GM21367 (cell line): ENCODE data around the gene POLD2.
"Not testable (repeated sequence)": the region's sequence is repeated elsewhere in the genome, so short reads cannot be mapped to it uniquely, and the experiment has no call there.

Experiments used
- ATAC-seq: cut with Tn5 transposase; IDR thresholded peaks from one replicate; pipeline ENCODE4 v1.9.1; 2021; ENCODE audit not compliant: unreplicated experiment

POLD2 gene

GRCh38 chr7:44123190-44124003, at the start of gene POLD2:
Gene POLD2, minus strand, starts transcription at chr7:44123548. Its CDS starts 1,495 bp downstream, at chr7:44122053.
- peak; percentile 98 for ATAC-seq

DNA sequence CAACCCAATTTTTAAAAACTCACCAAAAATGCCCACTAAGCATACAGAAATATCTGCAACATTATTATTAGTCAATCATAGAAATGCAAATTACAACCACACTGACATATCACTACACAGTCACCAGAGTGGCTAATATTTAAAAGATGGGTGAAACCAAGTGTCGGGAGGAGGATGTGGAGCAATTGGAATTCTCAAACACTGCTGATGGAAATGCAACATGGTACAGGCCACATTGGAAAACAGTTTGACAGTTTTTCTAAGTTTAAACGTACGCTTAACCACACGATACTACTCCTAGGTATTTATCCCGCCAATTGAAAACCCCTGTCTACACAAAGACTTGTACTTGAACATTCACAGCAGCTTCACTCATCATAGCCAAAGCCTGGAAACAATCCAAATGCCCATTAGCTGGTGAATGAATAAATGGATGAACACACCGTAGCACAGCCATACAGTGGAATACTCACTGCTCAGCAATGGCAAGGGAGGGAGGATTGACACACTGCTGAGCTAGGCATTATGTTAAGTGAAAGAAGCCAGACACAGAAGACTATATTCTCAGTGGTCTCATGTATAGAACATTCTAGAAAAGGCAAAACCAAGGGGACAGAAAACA, 49.6 kb upstream of the POLD2 start:
- no peak for ATAC-seq

GRCh38 chr7:44172352-44172751, 49.0 kb upstream of the POLD2 start:
- no peak for ATAC-seq

DNA sequence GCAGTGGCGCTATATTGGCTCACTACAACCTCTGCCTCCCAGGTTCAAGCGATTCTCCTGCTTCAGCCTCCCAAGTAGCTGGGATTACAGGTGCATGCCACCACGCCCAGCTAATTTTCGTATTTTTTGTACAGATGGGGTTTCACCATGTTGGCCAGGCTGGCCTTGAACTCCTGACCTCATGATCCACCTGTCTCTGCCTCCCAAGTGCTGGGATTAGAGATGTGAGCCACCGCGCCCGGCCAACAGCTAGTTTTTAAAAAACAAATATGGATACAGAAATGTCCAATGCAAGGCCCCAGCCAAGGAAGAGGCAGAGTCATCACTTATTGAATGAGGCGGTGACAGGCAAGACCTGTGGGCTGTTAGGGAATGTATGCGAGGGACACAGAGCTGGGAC, 48.6 kb upstream of the POLD2 start:
- ATAC-seq = not testable (repeated sequence)

DNA sequence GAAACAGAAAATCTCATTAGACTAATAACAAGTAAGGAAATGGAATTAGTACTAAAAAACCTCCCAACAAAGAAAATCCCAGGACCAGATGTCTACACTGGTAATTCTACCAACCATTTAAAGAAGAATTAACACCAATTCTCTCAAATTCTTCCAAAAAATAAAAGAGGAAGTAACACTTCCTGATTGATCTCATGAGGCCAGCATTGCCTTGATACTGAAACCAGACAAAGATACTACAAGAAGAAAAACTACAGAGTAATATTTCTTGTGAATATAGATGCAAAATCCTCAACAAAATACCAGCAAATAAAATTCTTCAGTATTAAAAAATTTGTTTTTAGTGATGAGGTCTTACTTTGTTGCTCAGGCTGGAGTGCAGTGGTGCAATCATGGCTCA, 44.6 kb upstream of the POLD2 start:
- ATAC-seq = no peak

GRCh38 chr7:44163591-44163990, 40.2 kb upstream of the POLD2 start:
- no peak for ATAC-seq

DNA sequence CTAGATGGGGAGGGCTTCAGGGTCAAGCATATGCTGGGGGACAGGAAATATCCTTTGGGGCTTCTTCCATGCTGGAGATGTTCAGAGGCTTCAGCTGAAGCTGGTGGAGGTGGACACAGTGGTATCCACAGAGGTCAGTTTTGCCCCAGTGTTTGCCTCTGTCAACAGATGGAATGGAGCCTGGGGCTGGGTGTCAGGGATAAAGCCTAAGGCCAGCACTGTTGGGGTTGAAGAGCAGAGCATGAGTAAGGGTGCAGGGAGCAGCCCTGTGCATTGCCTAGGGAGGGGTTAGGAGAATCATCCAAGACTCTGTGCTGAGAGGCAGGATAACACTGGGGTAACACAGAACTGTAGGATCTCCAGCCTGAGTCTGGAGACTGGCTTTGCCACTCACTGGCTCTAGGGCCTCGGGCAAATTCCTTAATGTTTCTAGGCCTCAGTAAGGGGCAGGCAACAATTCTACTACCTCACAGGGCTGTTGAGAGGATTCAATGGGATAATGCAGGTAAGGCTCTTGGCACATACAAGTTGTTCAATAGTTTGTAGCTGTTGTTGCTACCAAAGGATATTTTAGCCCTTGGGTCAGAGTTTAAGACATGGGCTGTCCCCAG, 39.5 kb upstream of the POLD2 start:
- no peak for ATAC-seq

DNA sequence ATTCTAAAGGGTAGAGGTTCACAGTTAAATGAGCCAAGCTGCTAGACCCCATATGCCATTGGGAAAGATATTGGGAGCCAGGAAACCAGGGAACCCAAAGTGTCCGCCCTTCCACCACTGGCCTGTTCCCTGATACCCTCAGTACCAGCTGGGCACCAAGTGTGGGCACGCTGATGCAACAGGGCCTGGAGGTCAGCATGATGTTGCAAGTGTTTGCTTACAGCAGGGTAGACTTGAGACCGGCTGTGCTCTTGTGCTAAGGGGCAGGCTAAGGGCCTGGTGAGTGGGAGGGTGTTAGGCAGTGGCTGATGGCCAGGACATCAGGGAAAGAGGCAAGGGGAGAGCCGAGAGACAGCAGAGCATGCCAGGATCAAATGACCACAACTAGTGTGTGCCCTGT, 38.8 kb upstream of the POLD2 start:
- ATAC-seq = no peak

DNA sequence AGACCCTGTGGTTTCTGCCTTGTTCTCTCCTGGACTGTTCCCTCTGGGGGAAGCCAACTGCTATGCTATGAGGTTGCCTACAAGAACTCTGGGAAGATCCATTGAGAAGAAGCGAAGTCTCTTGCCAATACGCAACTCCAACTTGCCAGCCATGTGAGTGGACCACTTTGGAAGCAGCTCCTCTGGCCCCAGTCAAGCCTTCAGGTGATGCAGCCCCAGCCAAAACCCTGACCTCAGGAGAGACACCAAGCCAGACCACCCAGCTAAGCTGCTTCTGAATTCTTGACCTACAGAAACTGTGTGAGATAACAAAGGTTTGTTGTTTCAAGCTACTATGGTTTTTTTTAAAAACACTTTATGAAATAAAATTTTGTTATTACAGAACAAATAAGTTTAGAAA, 38.0 kb upstream of the POLD2 start:
- no peak for ATAC-seq

GRCh38 chr7:44159824-44160630, 36.7 kb upstream of the POLD2 start:
- no peak for ATAC-seq

- no peak for ATAC-seq
Measured at GRCh38 chr7:44158873-44159631, 35.7 kb upstream of the POLD2 start.

DNA sequence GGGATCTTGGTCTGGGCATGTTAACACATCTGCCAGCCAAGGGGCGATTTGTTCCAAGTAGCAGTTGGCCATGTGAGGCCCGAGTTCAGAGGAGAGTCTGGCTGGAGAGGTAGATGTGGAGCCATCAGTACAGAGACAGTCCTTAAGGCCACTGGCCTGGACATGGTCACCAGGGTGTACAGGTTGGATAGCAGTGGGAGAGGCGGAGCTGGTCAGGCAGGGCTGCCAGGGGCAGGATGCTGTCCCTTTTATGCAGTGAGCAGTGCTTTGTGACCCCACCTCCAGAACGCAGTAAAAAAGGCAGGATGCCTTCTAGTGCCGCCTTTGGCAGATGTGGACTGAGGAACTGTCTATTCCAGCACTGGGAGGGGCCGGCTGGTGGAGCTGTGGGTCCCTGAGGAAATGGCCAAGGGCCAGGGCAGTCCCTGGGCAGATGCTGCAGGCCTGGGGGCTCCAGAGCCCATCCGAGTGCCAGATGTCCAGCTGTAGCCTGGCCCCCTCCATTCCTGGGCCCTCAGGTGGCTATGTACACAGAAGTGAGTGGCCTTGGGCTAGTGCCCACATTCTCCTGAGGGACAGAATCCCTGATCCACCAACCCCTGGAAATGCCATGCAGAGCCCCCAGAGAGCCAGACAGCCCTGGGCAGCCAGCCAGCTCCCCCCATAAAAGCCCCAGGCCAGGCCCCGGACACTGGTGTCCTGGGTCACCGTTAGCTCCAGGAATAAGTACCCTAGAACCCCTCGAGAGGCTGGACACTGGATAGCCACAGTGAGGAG, 34.9 kb upstream of the POLD2 start:
- no peak for ATAC-seq

DNA sequence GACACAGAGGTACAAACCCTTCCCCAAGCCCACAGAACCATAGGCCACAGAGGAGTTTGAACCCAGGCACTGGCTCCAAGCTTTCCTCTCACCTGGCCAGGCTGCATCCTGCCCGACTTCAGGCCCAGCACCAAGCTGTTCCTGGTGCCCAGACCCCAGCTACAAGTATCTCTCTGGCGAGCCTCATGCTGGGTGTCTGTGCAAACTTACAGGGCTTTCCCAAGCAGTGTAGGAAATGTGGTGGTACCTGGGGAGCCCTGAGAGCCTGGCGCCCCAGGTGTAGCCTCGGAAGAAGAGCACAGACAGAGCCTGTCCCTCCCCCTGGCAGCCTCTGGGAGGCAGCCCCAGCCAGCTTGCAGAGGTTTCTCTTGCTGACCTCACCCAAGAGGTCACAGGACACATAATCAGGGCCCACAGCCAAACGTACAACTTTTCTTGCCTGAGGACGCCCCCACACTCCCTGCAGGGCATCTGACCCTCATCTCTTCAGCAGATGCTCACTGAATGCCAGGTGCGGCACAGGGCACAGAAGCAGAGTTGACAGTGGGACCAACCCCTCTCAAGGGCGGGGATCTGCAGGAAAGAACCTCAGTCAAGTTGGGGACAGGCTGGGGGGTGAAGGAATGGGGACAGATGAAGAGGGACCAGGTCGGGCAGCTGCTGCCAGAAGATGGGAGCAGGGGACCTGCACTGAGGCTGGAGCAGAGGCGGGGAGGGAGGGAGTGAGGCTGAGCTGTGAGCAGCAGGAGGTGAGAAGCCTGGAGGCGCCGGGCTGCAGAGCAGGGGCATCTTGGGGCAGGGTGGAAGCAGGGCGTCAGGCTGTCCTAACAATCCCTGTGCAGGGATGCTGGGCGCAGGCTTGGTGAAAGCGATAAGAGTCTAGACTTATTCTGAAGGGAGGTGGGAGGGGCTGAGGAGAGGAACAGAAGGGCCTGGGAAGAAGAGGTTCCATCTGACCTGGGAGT, 34.0 kb upstream of the POLD2 start:
- ATAC-seq = no peak

GRCh38 chr7:44156453-44157010, 33.2 kb upstream of the POLD2 start:
- ATAC-seq = no peak

GRCh38 chr7:44155191-44156185, 32.1 kb upstream of the POLD2 start:
- ATAC-seq = no peak

GRCh38 chr7:44154703-44155102, 31.4 kb upstream of the POLD2 start:
- no peak for ATAC-seq

GRCh38 chr7:44153948-44154335, 30.6 kb upstream of the POLD2 start:
- no peak for ATAC-seq
